CD14-positive monocyte (primary cell): ENCODE measurements around the gene SHISAL1. TPM values are rescaled to one million over a fixed set of nuclear protein-coding genes. Genes with fewer than 3 reads are reported as not detected.
A peak's percentile ranks its signal among the peaks of the same experiment; 100 is the strongest.

Experiments used
- DNase-seq, 3 donors: peaks; one replicate each; pipeline ENCODE4 v3.0.0-alpha.2; 2011 to 2022
- H2AFZ ChIP-seq: 2 replicates; pipeline ENCODE4 v1.6.0; 2012; ENCODE audit warnings: mild to moderate bottlenecking, low read depth, low read length, inconsistent platforms; ENCODE audit not compliant: insufficient read depth, poor library complexity, severe bottlenecking
- H3K27ac ChIP-seq, 2 donors: 1 replicate in 1 of 2; 2 replicates in 1 of 2; pipeline ENCODE4 v1.5.1; 2012 to 2013; ENCODE audit warnings: low read length in 2 of 2, control low read depth in 1 of 2, inconsistent platforms in 1 of 2, low read depth in 1 of 2, mild to moderate bottlenecking in 1 of 2
- H3K27me3 ChIP-seq, 2 donors: one replicate each; pipeline versions ENCODE4 v1.6.0 to v1.6.1; 2011 to 2013; ENCODE audit warnings: low read length in 2 of 2; ENCODE audit not compliant: control insufficient read depth in 2 of 2, insufficient read depth in 2 of 2
- H3K36me3 ChIP-seq, 2 donors: replicated peaks in 1 of 2; 1 replicate in 1 of 2; 2 replicates in 1 of 2; pipeline versions ENCODE4 v1.5.1 to v1.6.1; 2012 to 2013; ENCODE audit warnings: low read length in 2 of 2, control low read depth in 1 of 2, inconsistent platforms in 1 of 2, mild to moderate bottlenecking in 1 of 2; ENCODE audit not compliant: insufficient read depth in 2 of 2, control insufficient read depth in 1 of 2
- H3K4me1 ChIP-seq, 2 donors: 1 replicate in 1 of 2; 2 replicates in 1 of 2; pipeline versions ENCODE4 v1.5.1 to v1.6.1; 2012 to 2013; ENCODE audit warnings: low read length in 2 of 2, control low read depth in 1 of 2, inconsistent platforms in 1 of 2, mild to moderate bottlenecking in 1 of 2, moderate library complexity in 1 of 2; ENCODE audit not compliant: insufficient read depth in 2 of 2, control insufficient read depth in 1 of 2
- H3K4me2 ChIP-seq: replicated peaks from 2 replicates; pipeline ENCODE3; 2012; ENCODE audit warnings: low read length, moderate library complexity, mild to moderate bottlenecking; ENCODE audit not compliant: poor library complexity, severe bottlenecking; ENCODE audit errors: extremely low read depth
- H3K4me3 ChIP-seq, 3 experiments: fragments of 200-600 bp in 1 of 3; sonication (generic) in 1 of 3; replicated peaks in 1 of 3; 1 replicate in 2 of 3; 2 replicates in 1 of 3; pipeline ENCODE4 v1.5.1; 2011 to 2013; ENCODE audit warnings: low read length in 3 of 3, mild to moderate bottlenecking in 3 of 3, control low read depth in 2 of 3, low read depth in 2 of 3, inconsistent platforms in 1 of 3, moderate library complexity in 1 of 3
- H3K79me2 ChIP-seq: 2 replicates; pipeline ENCODE4 v1.6.0; 2012; ENCODE audit warnings: mild to moderate bottlenecking, control low read depth, inconsistent platforms, low read length, moderate library complexity; ENCODE audit not compliant: insufficient read depth
- H3K9ac ChIP-seq: 2 replicates; pipeline ENCODE4 v1.6.0; 2017; ENCODE audit warnings: low read length, mild to moderate bottlenecking; ENCODE audit not compliant: insufficient read depth, poor library complexity, severe bottlenecking
- H3K9me3 ChIP-seq, 2 donors: replicated peaks in 1 of 2; 1 replicate in 1 of 2; 2 replicates in 1 of 2; pipeline versions ENCODE4 v1.5.1 to v1.6.1; 2012 to 2013; ENCODE audit warnings: low read length in 2 of 2, control low read depth in 1 of 2; ENCODE audit not compliant: control insufficient read depth in 1 of 2, insufficient read depth in 1 of 2
- H4K20me1 ChIP-seq: 2 replicates; pipeline ENCODE4 v1.6.0; 2012; ENCODE audit warnings: mild to moderate bottlenecking, low read length, control low read depth, moderate library complexity; ENCODE audit not compliant: insufficient read depth
- H3K27ac Mint-ChIP-seq, 7 donors: one replicate each; pipeline ENCODE4 v1.8.0; 2020; ENCODE audit warnings: mild to moderate bottlenecking in 7 of 7, mixed read lengths in 7 of 7, moderate library complexity in 6 of 7, inconsistent platforms in 2 of 7
- H3K27me3 Mint-ChIP-seq, 3 donors: one replicate each; pipeline ENCODE4 v1.8.0; 2021 to 2022; ENCODE audit warnings: low read depth in 3 of 3, mild to moderate bottlenecking in 3 of 3, mixed read lengths in 3 of 3, moderate library complexity in 3 of 3, inconsistent platforms in 1 of 3
- H3K36me3 Mint-ChIP-seq, 2 donors: one replicate each; pipeline ENCODE4 v1.8.0; 2020; ENCODE audit warnings: mixed read lengths in 2 of 2, inconsistent platforms in 1 of 2, mild to moderate bottlenecking in 1 of 2
- H3K4me1 Mint-ChIP-seq: one replicate; pipeline ENCODE4 v1.8.0; 2020; ENCODE audit warnings: mild to moderate bottlenecking, mixed read lengths
- H3K4me3 Mint-ChIP-seq, 2 donors: one replicate each; pipeline ENCODE4 v1.8.0; 2020; ENCODE audit warnings: mild to moderate bottlenecking in 2 of 2, mixed read lengths in 2 of 2, moderate library complexity in 1 of 2
- H3K9me3 Mint-ChIP-seq, 7 donors: one replicate each; pipeline ENCODE4 v1.8.0; 2020 to 2022; ENCODE audit warnings: mixed read lengths in 7 of 7, mild to moderate bottlenecking in 6 of 7, moderate library complexity in 6 of 7, inconsistent platforms in 2 of 7
- CTCF ChIP-seq: fragments of 200-600 bp; IDR thresholded peaks from one replicate; pipeline ENCODE4 v1.8.0; 2022; ENCODE audit warnings: antibody characterized with exemption, mild to moderate bottlenecking
- WGBS: methylation state at CpG from one replicate; pipeline ENCODE4 v1.1.5; 2013; ENCODE audit warnings: missing lambda C conversion rate; ENCODE audit not compliant: insufficient coverage; 5-methylcytosine and 5-hydroxymethylcytosine counted together
- intact Hi-C, 2 donors: fragments of 100-400 bp; cut with micrococcal nuclease; formaldehyde crosslinking; loops; one replicate each; pipeline versions ENCODE4 v1.15.0 to v1.15.1; 2023
- polyA plus RNA-seq, 3 donors: library from polyadenylated mRNA; depleted of rRNA in 1 of 3; unstranded in 2 of 3; stranded (reverse) in 1 of 3; fragments of 300-500 nt in 2 of 3; fragments of >200 nt in 1 of 3; fragmentation: Illumina TruSeq in 2 of 3; gene quantifications; 1 replicate in 2 of 3; 2 replicates in 1 of 3; pipeline ENCODE4 v1.2.3, GENCODE V29; 2012 to 2021

SHISAL1 gene
- polyA plus RNA-seq, 3 donors = not detected

GRCh38 chr22:44261861-44262595 lies 50.7 kb downstream of the SHISAL1 start:
- Histone ChIP-seq H3K9me3 (no peaks in the 10 kb centered on the region), H3K4me1 (no peaks in the 10 kb centered on the region), H3K9ac (no peak overlapping the region), H3K4me3 (no peak overlapping the region), H3K36me3 (no peaks in the 10 kb centered on the region), H2AFZ (no peak overlapping the region), H3K27me3 (no peaks in the 10 kb centered on the region), H3K27ac (no peak overlapping the region), H4K20me1 (no peaks in the 10 kb centered on the region), H3K79me2 (no peaks in the 10 kb centered on the region), H3K4me2 (no peak overlapping the region)
- no peak for TF ChIP-seq CTCF
- H3K27ac Mint-ChIP-seq = no peak overlapping the region
- no peak overlapping the region for H3K4me3 Mint-ChIP-seq
- 91% methylated on average over 12 of the region's 12 CpGs for WGBS
- peaks cover 0 to 3% (median 0%) of the 10 kb centered on the region in 7 donors for H3K9me3 Mint-ChIP-seq
- DNase-seq = no peak
- no peaks in the 10 kb centered on the region for H3K36me3 Mint-ChIP-seq
- intact Hi-C loops = no loop called here
- H3K27me3 Mint-ChIP-seq = peaks cover 2 to 6% (median 5%) of the 10 kb centered on the region in 3 donors
- no peaks in the 10 kb centered on the region for H3K4me1 Mint-ChIP-seq

GRCh38 chr22:44261164-44261860 lies 51.4 kb downstream of the SHISAL1 start:
- no peaks in the 10 kb centered on the region for H3K27me3 ChIP-seq
- no peak for TF ChIP-seq CTCF
- peaks cover 0 to 3% (median 0%) of the 10 kb centered on the region in 7 donors for H3K9me3 Mint-ChIP-seq

More at GRCh38 chr22:44261164-44261860, 51.4 kb downstream of the SHISAL1 start:
- H3K79me2 ChIP-seq = no peaks in the 10 kb centered on the region
- H3K36me3 ChIP-seq = no peaks in the 10 kb centered on the region
- no peak overlapping the region for H3K9ac ChIP-seq
- no peak overlapping the region for H3K27ac ChIP-seq
- no peak overlapping the region for H3K4me3 Mint-ChIP-seq
- intact Hi-C loops = no loop called here
- no peak overlapping the region for H3K4me2 ChIP-seq
- no peaks in the 10 kb centered on the region for H4K20me1 ChIP-seq
- H3K36me3 Mint-ChIP-seq = no peaks in the 10 kb centered on the region
- H3K4me3 ChIP-seq = no peak overlapping the region
- H3K4me1 Mint-ChIP-seq = no peaks in the 10 kb centered on the region
- H3K4me1 ChIP-seq = no peaks in the 10 kb centered on the region
- DNase-seq = no peak
- no peaks in the 10 kb centered on the region for H3K9me3 ChIP-seq
- peaks cover 2 to 9% (median 5%) of the 10 kb centered on the region in 3 donors for H3K27me3 Mint-ChIP-seq
- peak overlapping the region in 1 of 7 donors; percentile 13 for H3K27ac Mint-ChIP-seq
- H2AFZ ChIP-seq = no peak overlapping the region
- WGBS = 81% methylated on average over 13 of the region's 14 CpGs
